Tibial artery (tissue), 4 donors: ENCODE data around the gene CDK5RAP2.
A peak's percentile ranks its signal among the peaks of the same experiment; 100 is the strongest.

Experiments
- DNase-seq, 2 donors: peaks; one replicate each; pipeline ENCODE4 v3.0.0-alpha.2; 2019
- H3K27ac ChIP-seq, 2 donors: fragments of 200-600 bp; sonication (generic) in 1 of 2; 1 replicate in 1 of 2; 2 replicates in 1 of 2; pipeline ENCODE4 v1.5.1; 2018 to 2019; ENCODE audit warnings: mild to moderate bottlenecking in 1 of 2
- H3K27me3 ChIP-seq, 2 donors: fragments of 200-600 bp; sonication (generic) in 1 of 2; one replicate each; pipeline versions ENCODE4 v1.5.1 to v1.6.0; 2016 to 2019
- H3K36me3 ChIP-seq, 3 donors: fragments of 200-600 bp; sonication (generic) in 2 of 3; one replicate each; pipeline ENCODE4 v1.5.1; 2016 to 2019; ENCODE audit warnings: mild to moderate bottlenecking in 2 of 3
- H3K4me1 ChIP-seq, 4 donors: fragments of 200-600 bp; sonication (generic) in 2 of 4; 1 replicate in 3 of 4; 2 replicates in 1 of 4; pipeline ENCODE4 v1.5.1; 2016 to 2019
- H3K4me3 ChIP-seq, 2 donors: fragments of 200-600 bp; sonication (generic) in 1 of 2; 1 replicate in 1 of 2; 2 replicates in 1 of 2; pipeline ENCODE4 v1.5.1; 2018 to 2019; ENCODE audit warnings: mild to moderate bottlenecking in 2 of 2
- H3K9me3 ChIP-seq, 3 donors: fragments of 200-600 bp; sonication (generic) in 1 of 3; one replicate each; pipeline ENCODE4 v1.5.1; 2016 to 2019
- intact Hi-C: fragments of 100-400 bp; cut with DNase I; formaldehyde crosslinking; loops from one replicate; pipeline ENCODE4 v1.15.0; 2023; ENCODE audit warnings: low total_unique reads
- TF ChIP-seq, protein P1 (sequence below), 2 experiments: fragments of 200-600 bp in 1 of 2; fragments of 450-650 bp in 1 of 2; IDR thresholded peaks; one replicate each; pipeline ENCODE4 v1.5.1; 2017 to 2019; ENCODE audit warnings: antibody characterized with exemption in 2 of 2, mild to moderate bottlenecking in 1 of 2, moderate library complexity in 1 of 2

The CDK5RAP2 gene

DNA sequence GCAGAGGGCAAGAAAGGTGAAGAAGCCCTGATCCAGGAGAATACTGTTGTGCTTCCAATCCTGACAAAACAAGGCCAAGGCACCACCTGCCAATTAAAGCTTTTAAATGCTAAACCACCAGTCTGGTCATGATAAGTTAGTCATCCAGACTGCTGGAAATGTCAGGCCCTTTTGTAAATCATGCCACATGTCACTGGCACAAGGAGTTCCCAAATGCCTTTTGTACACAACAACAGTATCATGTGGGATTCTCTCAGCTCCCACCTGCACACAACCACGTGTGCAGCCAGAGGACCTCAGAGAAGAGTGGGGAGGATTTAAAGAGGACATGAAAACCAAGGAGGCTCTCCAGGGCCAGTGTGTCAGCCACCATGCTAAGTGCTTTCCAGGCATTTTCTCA is 99.3 kb downstream of the CDK5RAP2 start:
- H3K36me3 ChIP-seq: peaks cover under 1 to 38% (median 14%) of the 10 kb centered on the region in 3 donors
- no peak overlapping the region for H3K27ac ChIP-seq
- H3K4me1 ChIP-seq: peaks cover 0 to 19% (median 5%) of the 10 kb centered on the region in 4 donors
- intact Hi-C loops: no loop called here
- H3K9me3 ChIP-seq: no peaks in the 10 kb centered on the region
- H3K27me3 ChIP-seq: no peaks in the 10 kb centered on the region
- no peak for DNase-seq
- TF ChIP-seq, protein P1, sequence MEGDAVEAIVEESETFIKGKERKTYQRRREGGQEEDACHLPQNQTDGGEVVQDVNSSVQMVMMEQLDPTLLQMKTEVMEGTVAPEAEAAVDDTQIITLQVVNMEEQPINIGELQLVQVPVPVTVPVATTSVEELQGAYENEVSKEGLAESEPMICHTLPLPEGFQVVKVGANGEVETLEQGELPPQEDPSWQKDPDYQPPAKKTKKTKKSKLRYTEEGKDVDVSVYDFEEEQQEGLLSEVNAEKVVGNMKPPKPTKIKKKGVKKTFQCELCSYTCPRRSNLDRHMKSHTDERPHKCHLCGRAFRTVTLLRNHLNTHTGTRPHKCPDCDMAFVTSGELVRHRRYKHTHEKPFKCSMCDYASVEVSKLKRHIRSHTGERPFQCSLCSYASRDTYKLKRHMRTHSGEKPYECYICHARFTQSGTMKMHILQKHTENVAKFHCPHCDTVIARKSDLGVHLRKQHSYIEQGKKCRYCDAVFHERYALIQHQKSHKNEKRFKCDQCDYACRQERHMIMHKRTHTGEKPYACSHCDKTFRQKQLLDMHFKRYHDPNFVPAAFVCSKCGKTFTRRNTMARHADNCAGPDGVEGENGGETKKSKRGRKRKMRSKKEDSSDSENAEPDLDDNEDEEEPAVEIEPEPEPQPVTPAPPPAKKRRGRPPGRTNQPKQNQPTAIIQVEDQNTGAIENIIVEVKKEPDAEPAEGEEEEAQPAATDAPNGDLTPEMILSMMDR (IDR thresholded peaks at IDR 0.05): no peak
- no peak overlapping the region for H3K4me3 ChIP-seq

DNA sequence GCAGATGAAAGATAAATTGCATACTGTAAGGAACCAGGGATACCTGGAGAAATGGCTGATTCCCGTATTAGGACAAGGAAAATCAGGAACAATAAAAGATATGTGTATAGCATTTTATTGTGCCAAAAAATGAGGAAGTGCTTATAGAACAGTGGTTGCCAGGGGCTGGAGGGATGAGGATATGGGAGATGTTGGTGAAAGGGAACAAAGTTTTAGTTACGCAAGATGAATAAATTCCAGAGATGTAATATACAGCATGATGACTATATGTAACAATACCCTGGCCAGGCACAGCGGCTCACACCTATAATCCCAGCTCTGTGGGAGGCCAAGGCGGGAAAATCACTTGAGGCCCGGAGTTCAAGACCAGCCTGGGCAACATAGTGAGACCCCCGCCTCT is 101.8 kb downstream of the CDK5RAP2 start:
- peaks cover 0 to 19% (median 5%) of the 10 kb centered on the region in 4 donors for H3K4me1 ChIP-seq
- H3K27ac ChIP-seq: no peak overlapping the region
- H3K27me3 ChIP-seq: no peaks in the 10 kb centered on the region
- H3K4me3 ChIP-seq: no peak overlapping the region
- DNase-seq: no peak
- intact Hi-C loops: no loop called here
- no peaks in the 10 kb centered on the region for H3K9me3 ChIP-seq
- TF ChIP-seq, protein P1 (IDR thresholded peaks at IDR 0.05): no peak
- H3K36me3 ChIP-seq: peaks cover 11 to 54% (median 33%) of the 10 kb centered on the region in 3 donors

DNA sequence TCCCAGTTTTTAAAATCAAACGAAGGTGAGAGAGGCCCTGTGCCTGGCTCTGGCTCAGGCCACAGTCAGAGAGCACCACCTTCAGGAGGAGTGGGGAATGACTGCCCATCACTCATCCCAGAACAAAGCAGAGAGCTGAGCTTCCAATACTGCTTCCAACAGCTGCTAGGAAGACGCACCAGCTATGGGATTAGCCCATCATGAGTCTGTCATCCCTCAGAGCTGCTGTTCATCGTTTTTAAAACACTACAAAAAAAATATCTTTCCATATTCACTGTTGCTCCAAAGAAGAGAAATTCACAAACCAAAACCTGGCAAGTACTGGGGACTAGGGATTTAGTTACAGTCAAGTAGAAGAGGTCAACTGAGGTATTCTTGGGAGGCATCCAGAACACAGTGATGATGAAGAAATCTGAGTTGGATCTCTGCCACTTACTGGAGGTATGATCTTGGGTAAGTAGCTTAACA is 102.4 kb downstream of the CDK5RAP2 start:
- Histone ChIP-seq H3K9me3 (no peaks in the 10 kb centered on the region), H3K27ac (no peak overlapping the region), H3K27me3 (no peaks in the 10 kb centered on the region), H3K4me3 (no peak overlapping the region), H3K4me1 (peaks cover 0 to 19% (median 5%) of the 10 kb centered on the region in 4 donors), H3K36me3 (peaks cover 15 to 51% (median 31%) of the 10 kb centered on the region in 3 donors)
- peak; percentile 58 to 75 for DNase-seq
- intact Hi-C loops: no loop called here
- TF ChIP-seq, protein P1 (IDR thresholded peaks at IDR 0.05): peak; percentile 78 to 87

GRCh38 chr9:120475341-120475740 is 104.6 kb downstream of the CDK5RAP2 start:
- Histone ChIP-seq H3K9me3 (no peaks in the 10 kb centered on the region), H3K36me3 (peaks cover 28 to 58% (median 43%) of the 10 kb centered on the region in 3 donors)

GRCh38 chr9:120474591-120475243 is 105.2 kb downstream of the CDK5RAP2 start:
- TF ChIP-seq, protein P1 (IDR thresholded peaks at IDR 0.05): no peak
- Histone ChIP-seq H3K36me3 (peaks cover 33 to 62% (median 43%) of the 10 kb centered on the region in 3 donors), H3K27ac (peak overlapping the region in 1 of 2 donors; percentile 31), H3K4me1 (peaks cover 0 to 12% (median 5%) of the 10 kb centered on the region in 4 donors), H3K27me3 (no peaks in the 10 kb centered on the region), H3K9me3 (no peaks in the 10 kb centered on the region), H3K4me3 (no peak overlapping the region)
- intact Hi-C loops: no loop called here
- DNase-seq: no peak

More at GRCh38 chr9:120475341-120475740, 104.6 kb downstream of the CDK5RAP2 start:
- intact Hi-C loops: no loop called here
- Histone ChIP-seq H3K4me1 (peaks cover 0 to 12% (median 5%) of the 10 kb centered on the region in 4 donors), H3K27ac (peak overlapping the region in 1 of 2 donors; percentile 31), H3K4me3 (no peak overlapping the region), H3K27me3 (no peaks in the 10 kb centered on the region)
- TF ChIP-seq, protein P1 (IDR thresholded peaks at IDR 0.05): no peak
- DNase-seq: no peak
